ENCODE results near the gene SEPTIN5. TPM values are rescaled to one million over a fixed set of nuclear protein-coding genes. Genes with fewer than 3 reads are reported as not detected.

The SEPTIN5 gene
- total RNA-seq, 1 donor from 2014 or later: 141 TPM

DNA sequence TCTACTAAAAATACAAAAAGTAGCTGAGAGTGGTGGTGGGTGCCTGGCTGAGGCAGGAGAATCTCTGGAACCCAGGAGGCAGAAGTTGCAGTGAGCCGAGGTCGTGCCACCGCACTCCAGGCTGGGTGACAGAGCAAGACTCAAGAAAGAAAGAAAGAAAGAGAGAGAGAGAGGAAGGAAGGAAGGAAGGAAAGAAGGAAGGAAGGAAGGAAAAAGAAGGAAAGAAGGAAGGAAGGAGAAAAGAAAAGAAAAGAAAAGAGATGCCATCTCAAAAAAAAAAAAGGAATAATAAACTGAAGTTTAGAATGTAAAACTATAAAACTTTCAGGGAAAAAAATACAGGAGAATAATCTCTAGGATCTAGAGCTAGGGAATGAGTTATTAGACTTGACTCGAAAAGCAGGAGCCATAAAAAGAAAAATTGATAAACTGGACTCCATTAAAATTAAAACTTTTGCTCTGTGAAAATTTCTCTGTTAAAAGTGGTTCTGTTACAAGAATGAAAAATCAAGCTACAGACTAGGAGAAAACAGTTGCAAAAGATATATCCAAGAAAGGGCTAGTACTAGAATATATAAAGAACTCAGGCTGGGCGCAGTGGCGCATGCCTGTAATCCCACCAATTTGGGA, 13.4 kb upstream of the SEPTIN5 start:
- DNase-seq: no peak
- Histone ChIP-seq H3K4me3 (no peak overlapping the region), H3K27ac (replicated peaks) (no peak overlapping the region), H3K9me3 (replicated peaks) (no peaks in the 10 kb centered on the region), H3K36me3 (no peaks in the 10 kb centered on the region), H3K4me1 (no peaks in the 10 kb centered on the region), H3K27me3 (ENCODE audit: low read depth) (peaks cover 26% of the 10 kb centered on the region)
- intact Hi-C loops (cut with micrococcal nuclease): no loop called here
- TF ChIP-seq, protein P1, sequence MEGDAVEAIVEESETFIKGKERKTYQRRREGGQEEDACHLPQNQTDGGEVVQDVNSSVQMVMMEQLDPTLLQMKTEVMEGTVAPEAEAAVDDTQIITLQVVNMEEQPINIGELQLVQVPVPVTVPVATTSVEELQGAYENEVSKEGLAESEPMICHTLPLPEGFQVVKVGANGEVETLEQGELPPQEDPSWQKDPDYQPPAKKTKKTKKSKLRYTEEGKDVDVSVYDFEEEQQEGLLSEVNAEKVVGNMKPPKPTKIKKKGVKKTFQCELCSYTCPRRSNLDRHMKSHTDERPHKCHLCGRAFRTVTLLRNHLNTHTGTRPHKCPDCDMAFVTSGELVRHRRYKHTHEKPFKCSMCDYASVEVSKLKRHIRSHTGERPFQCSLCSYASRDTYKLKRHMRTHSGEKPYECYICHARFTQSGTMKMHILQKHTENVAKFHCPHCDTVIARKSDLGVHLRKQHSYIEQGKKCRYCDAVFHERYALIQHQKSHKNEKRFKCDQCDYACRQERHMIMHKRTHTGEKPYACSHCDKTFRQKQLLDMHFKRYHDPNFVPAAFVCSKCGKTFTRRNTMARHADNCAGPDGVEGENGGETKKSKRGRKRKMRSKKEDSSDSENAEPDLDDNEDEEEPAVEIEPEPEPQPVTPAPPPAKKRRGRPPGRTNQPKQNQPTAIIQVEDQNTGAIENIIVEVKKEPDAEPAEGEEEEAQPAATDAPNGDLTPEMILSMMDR (IDR thresholded peaks at IDR 0.05; ENCODE audit: borderline replicate concordance): no peak

DNA sequence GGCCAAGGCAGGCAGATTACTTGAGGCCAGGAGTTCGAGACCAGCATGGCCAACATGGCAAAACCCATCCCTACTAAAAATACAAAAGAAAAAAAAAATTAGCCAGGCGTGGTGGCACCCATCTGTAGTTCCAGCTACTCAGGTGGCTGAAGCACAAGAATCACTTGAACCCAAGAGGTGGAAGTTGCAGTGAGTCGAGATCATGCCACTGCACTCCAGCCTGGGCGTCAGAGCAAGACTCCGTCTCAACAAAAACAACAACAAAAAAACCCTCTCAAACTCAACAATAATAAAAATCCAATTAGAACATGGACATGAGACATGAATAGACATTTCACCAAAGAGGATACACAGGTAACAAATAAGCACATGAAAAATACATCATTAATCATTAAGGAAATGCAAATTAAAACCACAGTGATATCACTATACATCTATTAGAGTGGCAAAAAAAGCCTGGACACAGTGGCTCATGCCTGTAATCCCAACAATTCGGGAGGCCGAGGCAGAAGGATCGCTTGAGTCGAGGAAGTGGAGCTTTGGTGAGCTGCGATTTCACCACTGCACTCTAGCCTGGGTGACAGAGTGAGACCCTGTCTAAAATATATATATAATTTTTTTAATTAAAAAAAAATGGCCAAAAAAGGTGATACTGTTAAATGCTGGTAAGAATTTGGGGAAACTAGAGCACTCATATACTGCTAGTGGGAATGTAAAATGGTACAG, 12.7 kb upstream of the SEPTIN5 start:
- H3K4me1 ChIP-seq: no peaks in the 10 kb centered on the region
- intact Hi-C loops (cut with micrococcal nuclease): no loop called here
- TF ChIP-seq, protein P1 (IDR thresholded peaks at IDR 0.05; ENCODE audit: borderline replicate concordance): no peak
- no peak for DNase-seq
- no peak overlapping the region for H3K4me3 ChIP-seq
- H3K36me3 ChIP-seq: no peaks in the 10 kb centered on the region
- H3K27ac ChIP-seq (replicated peaks): no peak overlapping the region
- no peaks in the 10 kb centered on the region for H3K9me3 ChIP-seq (replicated peaks)
- peaks cover 25% of the 10 kb centered on the region for H3K27me3 ChIP-seq (ENCODE audit: low read depth)

DNA sequence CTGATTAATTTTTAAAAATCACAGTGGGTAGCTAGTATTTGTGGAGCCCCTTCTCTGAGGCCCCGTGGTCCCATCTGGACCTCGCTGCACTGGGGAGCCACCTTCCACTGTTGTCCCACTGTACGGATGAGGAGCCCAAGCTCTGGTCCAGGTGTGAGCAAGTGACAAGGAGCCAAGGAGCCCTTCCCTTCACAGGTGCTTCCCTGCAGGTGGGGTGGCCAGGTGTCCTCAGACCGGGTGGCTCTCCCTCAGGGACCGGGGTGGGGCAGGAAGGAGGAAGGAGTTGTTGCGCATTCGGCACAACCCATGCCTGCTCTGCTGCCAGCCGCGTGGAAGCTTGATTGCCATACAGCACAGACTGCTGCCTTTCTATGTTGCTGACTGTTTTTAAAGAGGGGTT, 10.4 kb upstream of the SEPTIN5 start:
- Histone ChIP-seq H3K27ac (replicated peaks) (no peak overlapping the region), H3K4me3 (no peak overlapping the region), H3K4me1 (no peaks in the 10 kb centered on the region), H3K36me3 (no peaks in the 10 kb centered on the region), H3K9me3 (replicated peaks) (no peaks in the 10 kb centered on the region), H3K27me3 (ENCODE audit: low read depth) (peaks cover 37% of the 10 kb centered on the region)
- DNase-seq: no peak
- intact Hi-C loops (cut with micrococcal nuclease): no loop called here
- TF ChIP-seq, protein P1 (IDR thresholded peaks at IDR 0.05; ENCODE audit: borderline replicate concordance): no peak

DNA sequence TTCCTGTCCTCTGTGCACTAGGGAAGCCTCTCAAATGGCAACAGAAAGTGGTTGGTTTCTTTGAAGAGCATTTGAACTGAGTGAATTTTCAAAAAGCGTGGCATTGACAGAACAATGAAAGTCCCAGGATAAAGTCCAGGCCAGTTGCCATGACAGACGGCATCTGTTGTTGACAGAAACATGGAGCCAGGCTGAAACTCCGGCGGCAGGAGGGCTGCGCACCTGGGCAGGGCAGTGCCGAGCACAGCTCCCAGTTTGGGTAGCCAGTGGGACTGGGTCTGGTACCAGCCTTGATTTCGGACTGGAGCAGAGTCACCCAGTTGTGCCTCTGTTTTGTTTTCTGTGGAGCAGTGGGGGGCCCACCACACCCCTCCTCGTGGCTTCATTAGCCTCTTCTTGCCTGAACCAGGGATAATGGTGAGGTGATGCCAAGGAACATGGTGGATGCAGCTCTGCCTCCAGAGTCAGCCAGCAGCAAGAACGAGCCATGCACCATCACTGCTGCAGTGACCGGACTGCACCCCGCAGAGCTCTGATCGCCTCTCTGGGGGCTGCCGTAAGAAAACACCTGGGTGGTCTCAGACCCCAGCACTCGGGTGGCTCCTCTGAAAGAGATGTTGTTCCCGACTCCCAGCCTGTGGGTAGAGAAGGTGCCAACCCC, 9.8 kb upstream of the SEPTIN5 start:
- Histone ChIP-seq H3K27me3 (ENCODE audit: low read depth) (peaks cover 38% of the 10 kb centered on the region), H3K36me3 (no peaks in the 10 kb centered on the region), H3K4me3 (no peak overlapping the region), H3K27ac (replicated peaks) (no peak overlapping the region), H3K9me3 (replicated peaks) (no peaks in the 10 kb centered on the region), H3K4me1 (peaks cover 3% of the 10 kb centered on the region)
- no peak for DNase-seq
- TF ChIP-seq, protein P1 (IDR thresholded peaks at IDR 0.05; ENCODE audit: borderline replicate concordance): no peak
- intact Hi-C loops (cut with micrococcal nuclease): no loop called here

DNA sequence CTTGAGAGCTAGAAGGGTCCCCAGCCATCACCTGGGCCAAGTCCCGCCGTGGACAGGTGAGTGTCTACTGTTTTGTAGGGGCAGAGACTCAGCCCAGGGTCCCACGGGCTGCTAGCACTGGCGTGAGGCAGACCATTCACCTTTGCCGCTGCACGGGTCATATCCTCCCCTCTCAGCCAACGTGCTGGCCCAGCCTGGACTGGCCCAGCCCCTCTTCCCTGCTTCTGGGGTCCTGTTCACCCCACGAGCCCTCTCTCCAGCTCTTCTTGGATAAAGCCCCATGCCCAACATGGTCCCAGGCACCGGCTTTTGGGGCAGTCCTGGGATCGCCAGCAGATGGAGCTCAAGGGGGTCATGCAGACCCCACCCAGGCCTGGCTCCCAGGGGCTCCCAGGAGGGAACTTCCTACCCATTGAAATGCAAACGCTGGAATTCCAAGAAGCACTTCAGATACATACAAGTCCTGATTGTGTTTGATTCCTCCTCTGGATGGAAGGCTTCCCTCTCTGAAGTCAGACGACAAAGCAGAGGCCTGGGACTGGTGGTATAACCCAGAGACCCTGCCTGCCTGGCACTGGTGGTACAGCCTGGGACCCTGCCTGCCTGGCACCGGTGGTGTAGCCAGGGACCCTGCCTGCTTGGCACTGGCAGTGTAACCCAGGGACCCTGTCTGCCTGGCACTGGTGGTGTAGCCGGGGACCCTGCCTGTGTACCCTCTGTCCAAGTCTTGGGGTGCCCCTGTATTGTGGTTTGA, 8.9 kb upstream of the SEPTIN5 start:
- no peaks in the 10 kb centered on the region for H3K36me3 ChIP-seq
- TF ChIP-seq, protein P1 (IDR thresholded peaks at IDR 0.05; ENCODE audit: borderline replicate concordance): no peak
- no peak overlapping the region for H3K27ac ChIP-seq (replicated peaks)
- no peak for DNase-seq
- H3K9me3 ChIP-seq (replicated peaks): no peaks in the 10 kb centered on the region
- H3K4me3 ChIP-seq: no peak overlapping the region
- peaks cover 11% of the 10 kb centered on the region for H3K4me1 ChIP-seq
- peaks cover 45% of the 10 kb centered on the region for H3K27me3 ChIP-seq (ENCODE audit: low read depth)
- intact Hi-C loops (cut with micrococcal nuclease): no loop called here
